GM23248 (cell line): ENCODE results near the gene EBF3. TPM values are rescaled to one million over a fixed set of nuclear protein-coding genes. Genes with fewer than 3 reads are reported as not detected.

Experiments
- DNase-seq: peaks from one replicate; pipeline ENCODE4 v3.0.0-alpha.2; 2015
- H2AFZ ChIP-seq: fragments of 200-600 bp; sonication (generic); 2 replicates; pipeline ENCODE4 v1.6.1; 2016; ENCODE audit warnings: antibody characterized with exemption
- H3F3A ChIP-seq: fragments of 200-600 bp; sonication (generic); 2 replicates; pipeline ENCODE4 v1.6.1; 2016; ENCODE audit warnings: mild to moderate bottlenecking, antibody characterized with exemption, mixed run types; ENCODE audit not compliant: insufficient read depth
- H3K27ac ChIP-seq: fragments of 200-600 bp; sonication (generic); 2 replicates; pipeline ENCODE4 v1.5.1; 2016; ENCODE audit warnings: mild to moderate bottlenecking
- H3K27me3 ChIP-seq: fragments of 200-600 bp; sonication (generic); replicated peaks from 2 replicates; pipeline ENCODE4 v1.6.1; 2016; ENCODE audit warnings: mild to moderate bottlenecking; ENCODE audit not compliant: insufficient read depth
- H3K36me3 ChIP-seq: fragments of 200-600 bp; sonication (generic); 2 replicates; pipeline ENCODE4 v1.6.1; 2016; ENCODE audit warnings: low read depth, mild to moderate bottlenecking
- H3K4me1 ChIP-seq: fragments of 200-600 bp; sonication (generic); 2 replicates; pipeline ENCODE4 v1.6.1; 2016; ENCODE audit warnings: mild to moderate bottlenecking; ENCODE audit not compliant: insufficient read depth
- H3K4me2 ChIP-seq: fragments of 200-600 bp; sonication (generic); one replicate; pipeline ENCODE4 v1.6.1; 2016; ENCODE audit warnings: mild to moderate bottlenecking; ENCODE audit not compliant: unreplicated experiment
- H3K4me3 ChIP-seq: fragments of 200-600 bp; sonication (generic); 2 replicates; pipeline ENCODE4 v1.5.1; 2016; ENCODE audit warnings: mild to moderate bottlenecking
- H3K79me2 ChIP-seq: fragments of 200-600 bp; sonication (generic); 2 replicates; pipeline ENCODE4 v1.6.1; 2016; ENCODE audit warnings: mild to moderate bottlenecking; ENCODE audit not compliant: insufficient read depth
- H3K9ac ChIP-seq: fragments of 200-600 bp; sonication (generic); 2 replicates; pipeline ENCODE4 v1.6.1; 2016; ENCODE audit warnings: mild to moderate bottlenecking
- H3K9me2 ChIP-seq: fragments of 200-600 bp; sonication (generic); 2 replicates; pipeline ENCODE4 v1.6.1; 2016; ENCODE audit warnings: mixed run types, mild to moderate bottlenecking, moderate library complexity; ENCODE audit not compliant: insufficient read depth
- H3K9me3 ChIP-seq: fragments of 200-600 bp; sonication (generic); one replicate; pipeline ENCODE4 v1.6.1; 2017; ENCODE audit warnings: low read depth
- H4K20me1 ChIP-seq: fragments of 200-600 bp; sonication (generic); 2 replicates; pipeline ENCODE4 v1.6.0; 2016; ENCODE audit not compliant: insufficient read depth
- EZH2 ChIP-seq: fragments of 200-600 bp; sonication (generic); IDR thresholded peaks from 2 replicates; pipeline ENCODE4 v1.6.1; 2018; ENCODE audit warnings: antibody characterized with exemption, mild to moderate bottlenecking; ENCODE audit not compliant: insufficient read depth, poor library complexity, severe bottlenecking
- EZH2phosphoT487 ChIP-seq: fragments of 200-600 bp; sonication (generic); IDR thresholded peaks from 2 replicates; pipeline ENCODE4 v1.6.1; 2018; ENCODE audit warnings: antibody characterized with exemption, moderate library complexity, mild to moderate bottlenecking, low read depth; ENCODE audit not compliant: insufficient read depth
- WGBS, 2 experiments: methylation state at CpG; one replicate each; pipeline ENCODE4 v1.1.6; 2015 to 2017; ENCODE audit warnings: low lambda C conversion rate in 2 of 2, low coverage in 1 of 2; ENCODE audit errors: missing lambda C conversion rate in 2 of 2; 5-methylcytosine and 5-hydroxymethylcytosine counted together
- in situ Hi-C: fragments of 300-500 bp; cut with MboI; formaldehyde crosslinking; loops from 2 replicates; pipeline ENCODE4 v1.15.0; 2020
- polyA plus RNA-seq: library from polyadenylated mRNA; unstranded; fragments of >200 nt; fragmentation: Nextera tagmentation; extraction: Ambion mirVana; gene quantifications from 2 replicates; pipeline ENCODE4 v1.2.1, GENCODE V29; 2016
- total RNA-seq: library from RNA; depleted of rRNA; stranded (reverse); fragments of >200 nt; shearing (Covaris generic); gene quantifications from 2 replicates; pipeline ENCODE4 v1.2.3, GENCODE V29; 2014

Gene EBF3
- total and polyA plus RNA-seq, 2 experiments from 2014 or later: 0.15 to 0.43 TPM

DNA sequence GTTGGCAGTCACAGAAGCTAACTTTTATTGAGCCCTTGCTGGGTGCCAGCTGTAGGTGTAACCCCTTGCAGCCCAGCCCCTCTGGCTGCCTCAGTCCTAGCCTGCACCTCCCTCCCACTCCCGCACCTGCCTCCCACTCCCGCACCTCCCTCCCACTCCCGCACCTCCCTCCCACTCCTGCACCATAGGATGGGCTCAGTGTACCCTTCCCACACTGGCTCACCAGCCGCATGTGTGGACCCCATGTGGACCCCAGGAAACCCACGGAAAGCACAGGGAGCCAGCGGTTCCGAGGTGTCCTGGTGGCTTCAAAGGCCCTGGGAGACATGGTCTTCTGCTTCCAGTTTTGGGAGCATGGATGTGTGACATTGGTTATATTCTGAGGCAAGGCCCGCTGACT is 132.9 kb downstream of the EBF3 start:
- no peaks in the 10 kb centered on the region for H3K9me2 ChIP-seq
- H3K4me3 ChIP-seq: no peak overlapping the region
- no peaks in the 10 kb centered on the region for H4K20me1 ChIP-seq
- no peaks in the 10 kb centered on the region for H3K36me3 ChIP-seq
- no peaks in the 10 kb centered on the region for H3K27me3 ChIP-seq
- TF ChIP-seq EZH2phosphoT487 (no peak), EZH2 (no peak)
- in situ Hi-C loops: no loop called here
- H3K4me1 ChIP-seq: no peaks in the 10 kb centered on the region
- WGBS, 2 experiments: 63 to 73% methylated on average over 6 to 8 of the region's 8 CpGs
- no peak overlapping the region for H3K9ac ChIP-seq
- H3K27ac ChIP-seq: no peak overlapping the region
- no peaks in the 10 kb centered on the region for H3K79me2 ChIP-seq
- H3K9me3 ChIP-seq: no peaks in the 10 kb centered on the region
- H2AFZ ChIP-seq: no peak overlapping the region
- no peaks in the 10 kb centered on the region for H3F3A ChIP-seq
- DNase-seq: no peak
- H3K4me2 ChIP-seq: no peak overlapping the region

DNA sequence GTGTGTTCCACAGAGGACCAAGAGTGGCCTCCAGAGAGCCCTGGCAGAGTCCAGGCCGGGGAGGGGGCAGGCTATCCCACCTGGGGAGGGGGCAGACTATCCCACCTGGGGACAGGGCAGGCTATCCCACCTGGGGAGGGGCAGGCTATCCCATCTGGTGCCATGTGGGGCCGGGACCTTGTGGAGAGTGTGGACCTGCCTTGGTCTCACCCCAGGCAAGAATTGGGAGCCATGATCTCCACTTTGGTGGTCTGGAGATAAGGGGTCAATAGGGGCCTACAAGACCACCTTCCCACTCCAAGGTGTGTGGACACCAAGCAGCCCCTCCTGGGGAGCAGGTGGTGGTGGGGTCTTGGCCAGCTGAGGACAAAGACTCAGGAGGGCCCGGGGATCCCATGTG is 138.2 kb downstream of the EBF3 start:
- H3K4me3 ChIP-seq: no peak overlapping the region
- H3K9me2 ChIP-seq: no peaks in the 10 kb centered on the region
- H3K79me2 ChIP-seq: no peaks in the 10 kb centered on the region
- H3K4me2 ChIP-seq: no peak overlapping the region
- H4K20me1 ChIP-seq: no peaks in the 10 kb centered on the region
- no peaks in the 10 kb centered on the region for H3K9me3 ChIP-seq
- H3K27me3 ChIP-seq: no peaks in the 10 kb centered on the region
- no peaks in the 10 kb centered on the region for H3F3A ChIP-seq
- no peaks in the 10 kb centered on the region for H3K36me3 ChIP-seq
- WGBS, 2 experiments: 25 to 32% methylated on average over 3 of the region's 3 CpGs
- TF ChIP-seq EZH2: no peak
- TF ChIP-seq EZH2phosphoT487: no peak
- H2AFZ ChIP-seq: no peak overlapping the region
- H3K4me1 ChIP-seq: no peaks in the 10 kb centered on the region
- in situ Hi-C loops: no loop called here
- no peak for DNase-seq
- no peak overlapping the region for H3K27ac ChIP-seq
- no peak overlapping the region for H3K9ac ChIP-seq

DNA sequence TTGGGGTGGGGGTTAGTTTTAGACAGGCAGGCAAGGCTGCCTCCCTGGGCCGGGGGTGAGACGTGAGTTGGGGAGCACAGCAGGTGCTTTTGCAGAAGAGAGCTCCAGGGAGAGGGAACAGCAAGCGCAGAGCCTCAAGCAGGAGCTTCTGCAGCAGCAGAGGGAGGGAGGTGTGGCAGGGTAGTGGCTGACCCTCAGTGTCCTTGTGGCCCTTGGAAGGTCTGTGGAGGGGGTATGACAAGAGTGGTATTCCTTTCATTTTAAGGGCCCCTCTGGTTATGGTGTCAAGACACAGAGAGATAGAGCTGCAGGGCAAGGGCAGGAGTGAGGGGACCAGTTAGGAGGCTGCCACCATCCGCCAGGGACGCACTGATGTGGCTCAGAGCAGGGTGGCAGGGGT is 138.9 kb downstream of the EBF3 start:
- H2AFZ ChIP-seq: no peak overlapping the region
- no peaks in the 10 kb centered on the region for H4K20me1 ChIP-seq
- no peak for DNase-seq
- 31 to 48% methylated on average over 3 to 5 of the region's 5 CpGs for WGBS, 2 experiments
- no peak overlapping the region for H3K9ac ChIP-seq
- no peaks in the 10 kb centered on the region for H3K27me3 ChIP-seq
- no peak overlapping the region for H3K27ac ChIP-seq
- H3K9me2 ChIP-seq: no peaks in the 10 kb centered on the region
- H3K4me2 ChIP-seq: no peak overlapping the region
- H3F3A ChIP-seq: no peaks in the 10 kb centered on the region
- no peaks in the 10 kb centered on the region for H3K79me2 ChIP-seq
- no peaks in the 10 kb centered on the region for H3K9me3 ChIP-seq
- no peaks in the 10 kb centered on the region for H3K36me3 ChIP-seq
- H3K4me1 ChIP-seq: no peaks in the 10 kb centered on the region
- in situ Hi-C loops: no loop called here
- H3K4me3 ChIP-seq: no peak overlapping the region
- no peak for TF ChIP-seq EZH2phosphoT487

DNA sequence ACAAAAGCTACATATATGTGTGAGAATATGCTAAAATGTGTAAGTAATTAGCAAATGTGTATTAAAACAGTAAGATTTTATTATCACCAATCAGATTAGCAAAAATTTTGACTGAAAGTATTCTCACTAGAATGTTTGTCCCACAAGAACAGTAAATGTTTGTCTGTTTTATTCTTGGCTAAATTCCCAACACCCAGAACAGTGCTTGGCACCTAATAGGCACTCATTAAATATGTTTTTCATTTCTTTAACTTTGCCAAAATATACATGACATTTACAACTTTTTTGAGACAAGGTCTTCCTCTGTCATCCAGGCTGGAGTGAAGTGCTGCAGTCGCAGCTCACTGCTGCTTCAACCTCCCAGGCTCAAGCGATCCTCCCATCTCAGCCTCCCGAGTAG is 143.6 kb downstream of the EBF3 start:
- in situ Hi-C loops: no loop called here
- no peak overlapping the region for H3K4me2 ChIP-seq
- H3K79me2 ChIP-seq: no peaks in the 10 kb centered on the region
- H3K9ac ChIP-seq: no peak overlapping the region
- no peak overlapping the region for H3K27ac ChIP-seq
- H3K4me3 ChIP-seq: no peak overlapping the region
- TF ChIP-seq EZH2 (no peak), EZH2phosphoT487 (no peak)
- WGBS, 2 experiments: 38 to 48% methylated on average over 3 of the region's 3 CpGs
- H2AFZ ChIP-seq: no peak overlapping the region
- DNase-seq: no peak
- H3K36me3 ChIP-seq: no peaks in the 10 kb centered on the region
- H4K20me1 ChIP-seq: no peaks in the 10 kb centered on the region
- H3K27me3 ChIP-seq: no peaks in the 10 kb centered on the region
- H3K9me2 ChIP-seq: no peaks in the 10 kb centered on the region
- no peaks in the 10 kb centered on the region for H3K9me3 ChIP-seq
- H3K4me1 ChIP-seq: no peaks in the 10 kb centered on the region
- H3F3A ChIP-seq: no peaks in the 10 kb centered on the region

DNA sequence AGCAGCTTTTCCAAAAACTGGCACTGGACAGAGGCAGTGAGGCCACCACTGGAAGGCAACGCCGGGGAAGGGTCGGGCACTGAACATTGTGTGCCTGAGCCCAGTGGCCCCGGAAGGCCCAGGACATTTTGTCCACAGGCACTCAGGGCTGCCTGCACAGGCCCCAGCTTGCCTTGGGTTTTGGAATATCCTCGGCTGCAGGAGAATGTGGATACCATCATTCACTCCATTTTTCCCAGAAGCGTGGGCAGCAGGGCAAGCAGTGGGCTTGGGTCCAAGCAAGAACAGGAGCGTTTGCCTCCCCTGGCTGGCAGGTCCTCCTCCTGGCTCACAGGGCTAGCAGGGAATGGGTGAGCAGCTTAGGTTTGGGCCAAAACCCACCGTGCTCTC is 147.4 kb downstream of the EBF3 start:
- in situ Hi-C loops: no loop called here
- 21 to 24% methylated on average over 8 of the region's 8 CpGs for WGBS, 2 experiments

More for the DNA sequence above, 147.4 kb downstream of the EBF3 start:
- Histone ChIP-seq H3K79me2 (no peaks in the 10 kb centered on the region), H3K4me3 (no peak overlapping the region), H3K4me2 (no peak overlapping the region), H2AFZ (no peak overlapping the region), H3K36me3 (no peaks in the 10 kb centered on the region), H3K9ac (no peak overlapping the region), H4K20me1 (no peaks in the 10 kb centered on the region), H3K4me1 (no peaks in the 10 kb centered on the region), H3K27ac (no peak overlapping the region), H3K9me2 (no peaks in the 10 kb centered on the region), H3F3A (no peaks in the 10 kb centered on the region), H3K27me3 (no peaks in the 10 kb centered on the region), H3K9me3 (no peaks in the 10 kb centered on the region)
- TF ChIP-seq EZH2phosphoT487 (no peak), EZH2 (no peak)
- DNase-seq: no peak
